NOMO-1 (cell line): ENCODE data around the gene MYH13.

Source experiments
- DNase-seq, 2 experiments: peaks; one replicate each; lab custom pipeline; 2025; ENCODE audit not compliant: unreplicated experiment in 2 of 2; lab: John Stamatoyannopoulos, UW

Gene MYH13

GRCh38 chr17:10372906-10373305 is at the start of gene MYH13:
Gene MYH13, minus strand, starts transcription at chr17:10373006. Its CDS starts 8,476 bp downstream, at chr17:10364530.
- DNase-seq, result no peak

- DNase-seq, result no peak
Observed at GRCh38 chr17:10421900-10422542, 49.2 kb upstream of the MYH13 start, which contains the start of gene MYH8. Gene MYH8, minus strand, starts transcription at chr17:10421950. Its CDS starts 1,723 bp downstream, at chr17:10420227.

- DNase-seq, result no peak
Observed at GRCh38 chr17:10421211-10421610, 48.4 kb upstream of the MYH13 start.

GRCh38 chr17:10420811-10421210 is 48.0 kb upstream of the MYH13 start:
- DNase-seq, result no peak

- DNase-seq, result no peak
Observed at GRCh38 chr17:10417431-10417830, 44.6 kb upstream of the MYH13 start.

- no peak for DNase-seq
Observed at GRCh38 chr17:10415161-10415560, 42.4 kb upstream of the MYH13 start.

- DNase-seq, result no peak
Observed at GRCh38 chr17:10403589-10403988, 30.8 kb upstream of the MYH13 start.

GRCh38 chr17:10398352-10398751 is 25.5 kb upstream of the MYH13 start:
- no peak for DNase-seq

GRCh38 chr17:10396524-10397163 is 23.8 kb upstream of the MYH13 start:
- DNase-seq, result no peak

- DNase-seq, result no peak
Observed at GRCh38 chr17:10394201-10394887, 21.5 kb upstream of the MYH13 start.

- no peak for DNase-seq
Observed at GRCh38 chr17:10392880-10393279, 20.1 kb upstream of the MYH13 start.

GRCh38 chr17:10385871-10386270 is 13.1 kb upstream of the MYH13 start:
- no peak for DNase-seq

- DNase-seq, result no peak
Observed at GRCh38 chr17:10384175-10384574, 11.4 kb upstream of the MYH13 start.

- no peak for DNase-seq
Observed at GRCh38 chr17:10380631-10381408, 8.0 kb upstream of the MYH13 start.

GRCh38 chr17:10370016-10370608 is 2.7 kb downstream of the MYH13 start:
- no peak for DNase-seq

- DNase-seq, result no peak
Observed at GRCh38 chr17:10369239-10369638, 3.6 kb downstream of the MYH13 start.

GRCh38 chr17:10368561-10368960 is 4.2 kb downstream of the MYH13 start:
- no peak for DNase-seq

- DNase-seq, result no peak
Observed at GRCh38 chr17:10360578-10360977, 12.2 kb downstream of the MYH13 start.

GRCh38 chr17:10357768-10358167 is 15.0 kb downstream of the MYH13 start:
- no peak for DNase-seq

- no peak for DNase-seq
Observed at GRCh38 chr17:10354651-10355050, 18.2 kb downstream of the MYH13 start.

GRCh38 chr17:10352893-10353292 is 19.9 kb downstream of the MYH13 start:
- DNase-seq, result no peak
